GM12878 (cell line): ENCODE results near the gene TRAF3IP3. TPM values are rescaled to one million over a fixed set of nuclear protein-coding genes. Genes with fewer than 3 reads are reported as not detected.

ENCODE experiments used
- ATAC-seq: fragments of 200-7000 bp; cut with Tn5 transposase; 3 replicates; pipeline ENCODE4 v1.9.1; 2020; ENCODE audit warnings: mild to moderate bottlenecking, moderate library complexity
- BruUV-seq: library from RNA; stranded (reverse); fragments of 400-500 nt; replicated peaks from 2 replicates; lab custom pipeline; 2021; lab: Mats Ljungman, UMichigan
- CTCF ChIA-PET: fragments of 300-600 bp; sonication (Branson Sonifier 250); formaldehyde crosslinking; extraction: SDS; loops from one replicate; lab custom pipeline; 2021; ENCODE audit warnings: inconsistent platforms; lab: Yijun Ruan, JAX
- POLR2A ChIA-PET: fragments of 350-600 bp; formaldehyde crosslinking; extraction: SDS; loops from one replicate; lab custom pipeline; 2021; ENCODE audit warnings: inconsistent platforms; lab: Charles Lee
- RAD21 ChIA-PET: fragments of 300-600 bp; sonication (Branson Sonifier 250); formaldehyde crosslinking; loops from one replicate; lab custom pipeline; 2023; ENCODE audit warnings: antibody characterized with exemption; ENCODE audit not compliant: unreplicated experiment; lab: Charles Lee
- SMC1A ChIA-PET: fragments of 300-600 bp; sonication (Branson Sonifier 250); formaldehyde crosslinking; loops from one replicate; lab custom pipeline; 2023; ENCODE audit not compliant: unreplicated experiment, uncharacterized antibody; lab: Charles Lee
- DNase-seq: peaks from one replicate; pipeline ENCODE4 v3.0.0-alpha.2; 2011; ENCODE audit warnings: low read depth, low spot score
- FAIRE-seq: peaks from 3 replicates; lab custom pipeline; 2011; peaks lifted over from hg19 to GRCh38; lab: Jason Lieb, UNC
- H2AFZ ChIP-seq: 2 replicates; pipeline ENCODE4 v1.6.0; 2011; ENCODE audit warnings: low read depth, low read length, control low read depth; ENCODE audit not compliant: control insufficient read depth
- H3K27ac ChIP-seq: 2 replicates; pipeline ENCODE4 v1.5.1; 2011; ENCODE audit warnings: control low read depth; ENCODE audit not compliant: control insufficient read depth, insufficient read depth
- H3K27me3 ChIP-seq, 2 experiments: replicated peaks in 1 of 2; 2 replicates each; pipeline versions ENCODE4 v1.6.0 to v1.6.1; 2011; ENCODE audit warnings: low read length in 1 of 2; ENCODE audit not compliant: control insufficient read depth in 2 of 2, insufficient read depth in 2 of 2
- H3K36me3 ChIP-seq, 2 experiments: 2 replicates each; pipeline ENCODE4 v1.5.1; 2011; ENCODE audit warnings: low read length in 1 of 2; ENCODE audit not compliant: control insufficient read depth in 2 of 2, insufficient read depth in 2 of 2
- H3K4me1 ChIP-seq: 2 replicates; pipeline ENCODE4 v1.6.1; 2011; ENCODE audit warnings: mild to moderate bottlenecking, low read length, moderate library complexity, mixed read lengths; ENCODE audit not compliant: control insufficient read depth, insufficient read depth
- H3K4me2 ChIP-seq: 2 replicates; pipeline ENCODE4 v1.6.0; 2011; ENCODE audit warnings: control low read depth; ENCODE audit not compliant: control insufficient read depth, insufficient read depth
- H3K4me3 ChIP-seq: fragments of 200-600 bp; sonication (generic); 2 replicates; pipeline ENCODE4 v1.5.1; 2016
- H3K79me2 ChIP-seq: 2 replicates; pipeline ENCODE4 v1.6.0; 2011; ENCODE audit warnings: low read length; ENCODE audit not compliant: control insufficient read depth, insufficient read depth
- H3K9ac ChIP-seq: 2 replicates; pipeline ENCODE4 v1.8.0; 2011; ENCODE audit warnings: low read length, control low read depth, mixed read lengths; ENCODE audit not compliant: control insufficient read depth, insufficient read depth
- H3K9me3 ChIP-seq: replicated peaks from 3 replicates; pipeline ENCODE4 v1.5.1; 2011; ENCODE audit warnings: mild to moderate bottlenecking, low read length; ENCODE audit not compliant: control insufficient read depth, insufficient read depth
- H4K20me1 ChIP-seq: 2 replicates; pipeline ENCODE4 v1.6.0; 2011; ENCODE audit not compliant: control insufficient read depth, insufficient read depth
- IKZF2 ChIP-seq, 2 experiments: fragments of 450-650 bp; IDR thresholded peaks; 2 replicates each; pipeline ENCODE4 v1.6.1; 2017; ENCODE audit warnings: mild to moderate bottlenecking in 2 of 2, moderate library complexity in 2 of 2
- IRF5 ChIP-seq: fragments of 450-650 bp; IDR thresholded peaks from 2 replicates; pipeline ENCODE4 v1.6.1; 2017; ENCODE audit warnings: borderline replicate concordance
- RELA ChIP-seq: fragments of 450-650 bp; IDR thresholded peaks from 2 replicates; pipeline ENCODE4 v1.8.0; 2014; ENCODE audit warnings: borderline replicate concordance; ENCODE audit not compliant: partially characterized antibody
- ZNF274 ChIP-seq: IDR thresholded peaks from one replicate; pipeline ENCODE4 v1.8.0; 2011; ENCODE audit not compliant: insufficient read length, insufficient read depth
- WGBS: methylation state at CpG from one replicate; pipeline ENCODE4 v1.1.6; 2016; ENCODE audit warnings: low lambda C conversion rate; ENCODE audit not compliant: insufficient replicate concordance, insufficient coverage; ENCODE audit errors: missing lambda C conversion rate; 5-methylcytosine and 5-hydroxymethylcytosine counted together
- in situ Hi-C: fragments of 300-500 bp; cut with MboI; formaldehyde crosslinking; loops from 9 replicates; pipeline ENCODE4 v1.14.3; 2018; ENCODE audit warnings: mixed read lengths
- intact Hi-C: fragments of 100-400 bp; cut with micrococcal nuclease; formaldehyde crosslinking; loops from one replicate; pipeline ENCODE4 v1.14.2; 2022; ENCODE audit not compliant: unreplicated experiment
- polyA plus RNA-seq, 11 experiments: library from polyadenylated mRNA; depleted of rRNA in 4 of 11; unstranded in 6 of 11; stranded (reverse) in 5 of 11; fragments of >200 nt; fragmentation: Nextera tagmentation in 4 of 11; fragmentation: Illumina TruSeq in 1 of 11; extraction: Ambion mirVana in 4 of 11; extraction: Trizol in 1 of 11; gene quantifications; 1 replicate in 1 of 11; 2 replicates in 10 of 11; pipeline versions ENCODE4 v1.2.1 to v1.2.3, GENCODE V29; 2011 to 2016; ENCODE audit warnings: inconsistent platforms in 2 of 11, missing spikeins in 2 of 11, low read depth in 1 of 11
- total RNA-seq, 4 experiments: library from RNA; depleted of rRNA in 3 of 4; stranded (reverse); fragments of >200 nt in 3 of 4; fragmentation: Illumina TruSeq in 1 of 4; extraction: Trizol in 1 of 4; gene quantifications; 2 replicates each; pipeline versions ENCODE4 v1.2.1 to v1.2.3, GENCODE V29; 2013 to 2021
- TF ChIP-seq, protein P1 (sequence below): IDR thresholded peaks from 2 replicates; pipeline ENCODE4 v1.6.1; 2012; ENCODE audit warnings: low read depth, low read length, improper control_type of control experiment
- TF ChIP-seq, protein P2 (sequence below): IDR thresholded peaks from 2 replicates; pipeline ENCODE4 v1.6.1; 2012; ENCODE audit warnings: low read depth, low read length, improper control_type of control experiment
- TF ChIP-seq, protein P3 (sequence below): fragments of 450-650 bp; IDR thresholded peaks from 2 replicates; pipeline ENCODE4 v1.6.1; 2017; ENCODE audit warnings: low read depth, mild to moderate bottlenecking, moderate library complexity

The TRAF3IP3 gene
- total and polyA plus RNA-seq, 10 of the 15 experiments (the other 5 are each of a cell fraction or from before 2014, with no cell fraction given), result 61.6 to 121 (median 96.5) TPM

DNA sequence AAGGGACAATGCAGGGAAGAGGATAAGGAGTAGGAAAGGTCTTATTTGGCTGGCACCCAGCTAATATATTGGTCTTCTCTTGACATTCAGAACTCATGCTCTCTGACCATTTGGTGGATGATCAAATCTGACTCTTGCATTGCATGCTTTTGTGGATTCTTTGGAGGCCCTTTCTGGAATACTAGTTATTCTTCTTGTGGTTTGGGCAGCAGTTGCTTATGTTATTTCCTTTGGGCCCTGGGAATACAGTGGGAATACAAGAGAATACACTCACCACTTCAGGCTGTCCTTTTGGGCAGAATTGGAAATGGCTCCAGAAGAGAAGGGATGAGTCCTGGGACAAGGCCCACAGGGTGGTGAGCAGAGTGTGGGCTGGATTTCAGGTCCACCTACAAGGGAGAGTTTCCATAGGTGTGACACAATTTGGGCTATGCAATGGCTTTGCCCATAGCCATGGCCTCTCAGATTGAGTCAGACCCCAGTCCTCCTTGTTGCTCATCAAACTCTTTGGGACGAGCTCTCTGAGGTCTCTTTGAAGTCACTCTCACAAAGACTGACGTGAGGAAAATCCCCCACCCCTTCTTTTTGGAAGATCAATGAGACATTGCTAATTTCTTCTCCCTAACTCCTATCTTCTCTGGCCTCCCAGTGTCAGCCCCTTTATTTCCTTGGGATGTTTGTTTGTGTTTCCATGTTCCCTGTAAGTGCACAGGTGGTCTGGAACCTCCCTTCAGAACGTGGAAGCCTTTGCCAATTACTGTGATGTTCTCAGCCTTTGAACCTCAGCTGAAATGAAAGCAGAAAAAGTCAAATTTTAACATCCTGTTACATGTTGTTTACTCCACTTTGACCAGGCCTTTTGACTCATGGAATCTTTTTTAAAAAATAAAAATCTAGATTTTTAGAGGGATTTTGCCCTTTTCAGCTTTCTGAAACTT, 31.8 kb upstream of the TRAF3IP3 start (continued):
- TF ChIP-seq IRF5 (no peak), RELA (peak; percentile 33), IKZF2 (IDR thresholded peaks at IDR 0.05) (peak; percentile 70 to 72)
- TF ChIP-seq, protein P1, sequence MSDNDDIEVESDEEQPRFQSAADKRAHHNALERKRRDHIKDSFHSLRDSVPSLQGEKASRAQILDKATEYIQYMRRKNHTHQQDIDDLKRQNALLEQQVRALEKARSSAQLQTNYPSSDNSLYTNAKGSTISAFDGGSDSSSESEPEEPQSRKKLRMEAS, result no peak

DNA sequence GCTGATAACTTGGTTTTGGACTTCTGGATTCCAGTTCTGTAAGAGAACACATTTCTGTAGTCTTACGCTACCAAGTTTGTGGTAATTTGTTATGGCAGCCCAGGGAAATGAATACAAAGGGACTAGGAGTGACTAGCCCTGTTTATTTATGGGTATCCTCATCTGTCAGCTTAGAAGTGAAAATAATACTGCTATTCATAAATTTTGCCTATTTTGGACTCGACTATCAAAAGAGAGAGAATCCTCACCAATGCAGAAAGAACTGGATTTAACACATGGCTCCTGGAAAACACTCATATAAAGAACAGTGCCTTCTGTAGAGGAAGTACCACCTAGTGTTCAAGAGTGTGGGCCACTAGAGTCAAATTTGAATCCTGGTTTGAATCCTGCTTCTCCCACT, 28.6 kb upstream of the TRAF3IP3 start:
- SMC1A ChIA-PET, result interaction anchor here (0.8 to 2.4 kb wide), 12 partner anchors 8 to 111 kb away, joined by 3 to 9 read pairs (median 4); partner anchors contain the start of genes C1orf74 and TRAF3IP3
- Histone ChIP-seq H3K27me3 (no peaks in the 10 kb centered on the region), H3K9me3 (no peaks in the 10 kb centered on the region; the same call in 2 of the 3 replicates), H3K79me2 (no peaks in the 10 kb centered on the region), H3K4me2 (no peak overlapping the region), H2AFZ (no peak overlapping the region), H3K4me1 (no peaks in the 10 kb centered on the region; the same call in 1 of the 2 replicates), H4K20me1 (no peaks in the 10 kb centered on the region), H3K27ac (no peak overlapping the region), H3K9ac (no peak overlapping the region), H3K36me3 (no peaks in the 10 kb centered on the region), H3K4me3 (no peak overlapping the region)
- WGBS, result 41% methylated on average over 2 of the region's 2 CpGs
- in situ Hi-C loops, result no loop called here
- BruUV-seq, result no TSS peak
- RAD21 ChIA-PET, result interaction anchor here (1.7 to 2.0 kb wide), 2 partner anchors 9 to 54 kb away, joined by 3 to 8 read pairs; no protein-coding TSS in a partner anchor
- ATAC-seq (no peak), DNase-seq (no peak), FAIRE-seq (no peak)
- TF ChIP-seq, protein P2, sequence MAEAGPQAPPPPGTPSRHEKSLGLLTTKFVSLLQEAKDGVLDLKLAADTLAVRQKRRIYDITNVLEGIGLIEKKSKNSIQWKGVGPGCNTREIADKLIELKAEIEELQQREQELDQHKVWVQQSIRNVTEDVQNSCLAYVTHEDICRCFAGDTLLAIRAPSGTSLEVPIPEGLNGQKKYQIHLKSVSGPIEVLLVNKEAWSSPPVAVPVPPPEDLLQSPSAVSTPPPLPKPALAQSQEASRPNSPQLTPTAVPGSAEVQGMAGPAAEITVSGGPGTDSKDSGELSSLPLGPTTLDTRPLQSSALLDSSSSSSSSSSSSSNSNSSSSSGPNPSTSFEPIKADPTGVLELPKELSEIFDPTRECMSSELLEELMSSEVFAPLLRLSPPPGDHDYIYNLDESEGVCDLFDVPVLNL, result no peak
- no peak for TF ChIP-seq ZNF274
- TF ChIP-seq, protein P3, sequence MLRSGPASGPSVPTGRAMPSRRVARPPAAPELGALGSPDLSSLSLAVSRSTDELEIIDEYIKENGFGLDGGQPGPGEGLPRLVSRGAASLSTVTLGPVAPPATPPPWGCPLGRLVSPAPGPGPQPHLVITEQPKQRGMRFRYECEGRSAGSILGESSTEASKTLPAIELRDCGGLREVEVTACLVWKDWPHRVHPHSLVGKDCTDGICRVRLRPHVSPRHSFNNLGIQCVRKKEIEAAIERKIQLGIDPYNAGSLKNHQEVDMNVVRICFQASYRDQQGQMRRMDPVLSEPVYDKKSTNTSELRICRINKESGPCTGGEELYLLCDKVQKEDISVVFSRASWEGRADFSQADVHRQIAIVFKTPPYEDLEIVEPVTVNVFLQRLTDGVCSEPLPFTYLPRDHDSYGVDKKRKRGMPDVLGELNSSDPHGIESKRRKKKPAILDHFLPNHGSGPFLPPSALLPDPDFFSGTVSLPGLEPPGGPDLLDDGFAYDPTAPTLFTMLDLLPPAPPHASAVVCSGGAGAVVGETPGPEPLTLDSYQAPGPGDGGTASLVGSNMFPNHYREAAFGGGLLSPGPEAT, result no peak
- POLR2A ChIA-PET, result interaction anchor here (1.2 to 1.4 kb wide), 2 partner anchors 11 to 25 kb away, joined by 3 to 5 read pairs; no protein-coding TSS in a partner anchor
- intact Hi-C loops, result no loop called here
- CTCF ChIA-PET, result interaction anchor here (0.7 to 2.4 kb wide), 8 partner anchors 14 to 161 kb away, joined by 3 to 11 read pairs (median 4); partner anchors contain the start of gene TRAF3IP3
